Measurements from ENCODE around the gene GALNT16. TPM values are rescaled to one million over a fixed set of nuclear protein-coding genes. Genes with fewer than 3 reads are reported as not detected.
"Not testable (repeated sequence)": the region's sequence is repeated elsewhere in the genome, so short reads cannot be mapped to it uniquely, and the experiment has no call there.

Gene GALNT16
- total RNA-seq, 1 donor from 2014 or later: 14.9 TPM

DNA sequence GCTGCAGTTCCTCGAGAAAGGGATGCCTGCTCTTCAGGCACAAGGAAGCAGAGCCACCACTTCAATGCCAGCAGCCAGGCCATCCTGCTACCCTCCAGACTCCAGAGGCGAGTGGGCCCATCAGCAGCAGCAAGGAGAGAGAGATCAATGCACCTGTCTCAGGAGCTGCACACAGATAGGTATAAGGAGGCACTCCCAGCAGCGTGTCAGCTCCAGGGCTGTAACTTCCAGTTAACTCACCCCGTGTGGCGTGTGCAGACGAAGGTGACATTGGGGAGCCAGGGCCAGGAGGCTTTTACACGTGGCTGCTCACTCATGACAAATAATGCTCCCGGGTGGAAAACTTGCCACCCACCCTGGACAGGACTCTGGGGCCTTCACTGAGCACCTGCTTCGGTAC lies 24.2 kb downstream of the GALNT16 start:
- DNase-seq (ENCODE audit: low spot score): peak; percentile 65

GRCh38 chr14:69285661-69286255 lies 25.8 kb downstream of the GALNT16 start:
- DNase-seq (ENCODE audit: low spot score): peak; percentile 59

DNA sequence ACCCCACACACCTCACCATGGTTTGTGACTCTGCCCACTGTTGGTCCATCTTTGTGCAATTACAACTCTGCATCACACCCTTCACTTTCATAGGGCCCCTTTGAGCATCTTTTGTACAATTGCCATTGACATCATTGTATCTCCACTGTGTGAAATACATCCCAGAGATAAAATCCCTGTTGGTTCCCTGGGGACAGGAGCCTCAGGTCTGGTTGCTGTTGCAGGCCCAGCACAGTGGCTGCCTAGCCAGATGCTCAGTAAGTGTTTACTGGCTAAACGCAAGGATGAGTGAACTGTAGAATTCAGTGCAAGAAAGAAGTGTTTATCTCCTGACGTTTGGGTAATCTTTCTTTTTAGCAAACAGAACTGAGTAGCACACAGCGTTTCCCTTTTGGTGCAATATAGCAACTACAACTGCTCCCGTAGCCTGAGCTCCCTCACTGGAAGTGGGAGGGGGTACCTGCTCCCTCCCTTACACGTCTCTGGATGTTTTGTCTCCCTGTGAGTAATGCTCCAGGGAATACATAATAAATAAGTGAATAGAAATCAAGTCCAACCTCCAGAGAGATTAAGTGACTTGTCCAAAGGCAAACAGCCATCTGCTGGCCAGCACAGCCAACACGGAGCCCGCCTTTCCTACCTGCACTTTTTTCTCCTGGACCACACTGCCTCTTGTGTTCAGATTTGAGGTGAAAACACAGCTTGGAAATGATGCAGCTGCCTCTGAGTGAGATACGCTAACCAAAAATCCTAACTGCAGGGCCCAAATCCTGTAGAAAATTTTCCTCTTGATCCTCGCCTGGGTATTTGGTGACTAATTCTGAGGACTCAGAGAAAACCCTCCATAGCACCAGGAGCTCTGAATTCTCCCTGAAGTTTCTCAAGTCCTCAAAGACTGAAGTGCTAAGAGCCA lies 27.4 kb downstream of the GALNT16 start:
- DNase-seq (ENCODE audit: low spot score): peak; percentile 51

DNA sequence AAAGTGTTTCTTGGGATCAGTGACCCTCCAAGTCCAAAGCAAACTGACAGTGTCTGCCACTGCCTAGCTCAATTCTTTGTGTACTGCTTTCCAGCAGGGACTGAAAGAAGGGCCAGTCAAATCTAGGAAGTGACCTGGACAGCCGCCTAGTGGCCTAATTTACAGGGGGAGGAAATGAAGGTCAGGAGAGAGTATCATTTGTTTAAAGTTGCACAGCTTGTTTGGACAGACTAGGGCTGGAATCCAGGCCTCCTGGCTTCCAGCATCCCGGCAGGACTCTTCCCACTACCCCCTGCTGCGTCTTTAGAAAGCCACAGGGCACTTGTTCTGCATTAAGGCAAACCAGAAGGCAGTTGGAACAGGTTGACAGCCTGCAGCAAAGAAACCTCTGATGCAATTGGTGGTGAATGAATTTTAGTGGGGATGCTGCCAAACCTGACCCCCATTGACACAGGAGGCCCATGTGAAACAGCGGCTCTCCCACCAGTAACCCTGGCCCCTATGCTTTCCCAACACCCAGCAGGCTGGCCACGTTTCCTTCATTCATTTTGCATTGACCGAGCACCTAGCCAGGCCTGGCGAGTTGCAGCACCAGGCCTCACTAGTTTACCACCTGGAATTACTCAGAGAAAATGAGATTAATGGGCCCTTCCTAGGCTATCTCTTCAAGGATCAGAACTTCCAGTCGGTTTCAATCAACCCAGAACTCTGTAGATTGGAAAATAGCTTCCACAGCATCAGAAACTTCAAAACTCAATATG lies 28.2 kb downstream of the GALNT16 start:
- peak; percentile 59 for DNase-seq (ENCODE audit: low spot score)

DNA sequence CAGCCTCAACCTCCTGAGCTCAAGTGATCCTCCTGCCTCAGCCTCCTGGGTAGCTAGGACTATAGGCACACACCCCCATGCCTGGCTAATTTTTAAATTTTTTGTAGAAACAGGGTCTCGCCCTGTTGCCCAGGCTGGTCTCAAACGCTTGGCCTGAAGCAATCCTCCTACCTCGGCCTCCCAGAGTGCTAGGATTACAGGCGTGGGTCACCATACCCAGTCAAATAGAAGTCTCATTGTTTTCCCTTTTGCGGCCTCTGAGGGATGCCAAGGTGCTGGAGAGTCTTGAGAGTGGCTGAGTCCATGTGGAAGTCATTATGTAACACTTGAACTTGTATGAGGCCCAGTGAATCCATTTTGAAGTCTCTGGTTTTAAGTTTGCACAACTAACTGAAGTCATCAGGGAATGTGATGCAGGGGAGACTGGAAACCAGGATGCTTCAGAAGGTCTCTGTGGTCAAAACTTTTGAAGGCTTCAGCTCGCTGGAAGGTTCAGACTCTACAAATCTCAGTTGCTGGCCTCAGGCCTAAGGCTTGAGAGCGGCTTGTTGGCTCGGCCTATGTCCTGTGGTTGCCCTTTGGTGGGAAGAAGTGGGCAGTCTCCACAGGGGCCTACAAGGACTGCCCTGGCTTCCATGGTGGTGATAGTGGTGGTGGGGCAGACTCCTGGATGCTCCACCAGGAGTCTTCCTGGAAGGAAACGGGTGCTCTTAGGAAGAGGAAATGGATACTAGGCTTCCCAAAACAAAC lies 29.2 kb downstream of the GALNT16 start:
- peak; percentile 71 for DNase-seq (ENCODE audit: low spot score)

- peak; percentile 47 for DNase-seq (ENCODE audit: low spot score)
Measured at GRCh38 chr14:69289811-69290520, 30.0 kb downstream of the GALNT16 start.

DNA sequence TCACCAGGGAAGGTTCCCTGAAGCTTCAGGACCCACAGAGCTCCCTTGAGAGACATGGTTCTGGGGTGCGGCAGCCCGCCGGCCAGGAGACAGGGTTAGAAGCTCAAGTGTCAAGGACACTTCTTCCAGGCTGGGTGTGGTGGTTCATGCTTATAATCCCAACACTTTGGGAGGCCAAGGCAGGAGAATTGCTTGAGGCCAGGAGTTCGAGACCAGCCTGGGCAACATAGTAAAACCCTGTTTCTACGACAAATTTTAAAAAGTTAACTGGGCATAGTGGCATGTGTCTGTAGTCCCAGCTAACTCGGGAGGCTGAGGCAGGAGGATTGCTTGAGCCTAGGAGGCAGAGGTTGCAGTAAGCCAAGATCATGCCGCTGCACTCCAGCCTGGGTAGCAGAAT lies 30.9 kb downstream of the GALNT16 start:
- DNase-seq (ENCODE audit: low spot score): not testable (repeated sequence)

- peak; percentile 57 for DNase-seq (ENCODE audit: low spot score)
Measured at GRCh38 chr14:69291396-69291795, 31.4 kb downstream of the GALNT16 start.

DNA sequence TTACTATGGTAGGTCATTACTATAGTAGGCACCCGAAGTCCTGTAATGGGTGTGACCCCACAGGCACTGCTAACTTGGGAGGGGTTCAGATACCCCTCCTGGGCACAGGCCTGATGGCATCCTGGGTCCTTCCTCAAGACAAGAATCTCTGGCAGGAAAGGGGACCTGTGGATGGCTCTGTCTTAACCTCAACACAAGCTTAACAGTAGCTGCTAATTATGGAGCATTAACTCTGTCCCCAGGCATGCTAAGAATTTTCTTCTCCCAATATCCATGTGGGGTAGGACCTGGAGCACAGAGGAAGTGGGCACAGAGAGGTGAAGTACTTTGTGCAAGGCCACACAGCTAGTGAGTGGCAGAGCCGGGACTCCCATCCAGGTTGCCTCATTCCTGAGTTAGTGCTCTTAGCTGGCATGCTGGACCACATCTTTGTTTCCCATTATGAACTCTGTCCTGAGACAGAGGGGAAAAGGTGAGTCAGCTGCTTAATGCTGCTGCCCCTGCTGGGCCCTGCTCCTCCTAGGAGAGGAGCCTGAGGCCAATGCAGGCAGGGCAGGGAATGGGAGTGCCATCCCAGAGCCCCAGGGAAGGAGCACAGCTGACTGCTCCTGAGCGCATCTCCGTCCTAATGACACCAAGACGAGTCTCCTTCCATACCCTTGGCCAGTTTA lies 32.1 kb downstream of the GALNT16 start:
- DNase-seq (ENCODE audit: low spot score): peak; percentile 68

DNA sequence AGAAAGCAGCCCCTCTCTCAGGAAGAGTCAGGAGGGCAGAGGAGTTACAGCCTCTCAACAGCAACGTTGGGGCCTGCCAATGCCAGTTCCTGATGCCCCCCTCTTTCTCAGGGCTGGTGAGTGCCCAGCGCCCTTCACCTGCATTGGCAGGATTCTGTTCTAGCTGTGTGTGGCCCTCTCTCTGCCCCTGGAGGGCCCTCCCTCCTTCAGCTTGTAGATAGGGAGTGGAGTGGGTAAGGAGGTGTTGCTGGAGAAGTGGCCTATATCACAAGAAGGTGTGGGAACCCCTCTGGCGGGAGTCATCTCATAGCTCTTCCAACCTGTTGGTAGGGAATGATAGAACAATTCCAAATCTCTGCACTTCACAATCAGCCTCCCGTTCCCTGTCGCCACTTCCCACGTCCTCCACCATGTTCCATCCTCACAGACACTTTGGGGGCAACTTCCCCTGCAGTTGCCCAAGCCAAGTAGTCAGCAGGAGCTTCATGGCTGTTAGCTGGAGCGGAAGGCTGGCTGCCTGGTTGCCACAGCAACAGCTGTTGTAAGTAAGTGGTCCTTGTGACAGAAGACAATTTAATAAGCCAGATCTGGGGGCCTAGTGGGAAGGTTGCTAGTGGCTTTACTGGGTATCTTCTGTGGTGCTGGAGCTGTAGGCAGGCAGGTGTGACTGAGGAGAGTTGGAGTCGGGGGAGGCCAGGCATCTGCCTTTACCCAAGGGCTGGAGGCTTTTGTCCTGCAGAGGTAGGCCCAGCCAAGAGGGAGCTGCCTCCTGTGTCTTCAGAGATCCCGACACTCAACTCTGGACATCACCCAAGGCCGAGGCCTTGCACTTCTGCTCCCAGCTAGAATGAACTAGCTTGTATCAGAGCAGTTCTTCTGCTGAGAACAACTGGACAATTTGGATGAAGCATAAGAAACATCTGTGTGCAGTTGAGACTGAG lies 38.4 kb downstream of the GALNT16 start:
- peak; percentile 67 for DNase-seq (ENCODE audit: low spot score)

GRCh38 chr14:69299286-69300035 lies 39.5 kb downstream of the GALNT16 start:
- DNase-seq (ENCODE audit: low spot score): peak; percentile 68

- DNase-seq (ENCODE audit: low spot score): peak; percentile 45
Measured at GRCh38 chr14:69300601-69301221, 40.8 kb downstream of the GALNT16 start.

DNA sequence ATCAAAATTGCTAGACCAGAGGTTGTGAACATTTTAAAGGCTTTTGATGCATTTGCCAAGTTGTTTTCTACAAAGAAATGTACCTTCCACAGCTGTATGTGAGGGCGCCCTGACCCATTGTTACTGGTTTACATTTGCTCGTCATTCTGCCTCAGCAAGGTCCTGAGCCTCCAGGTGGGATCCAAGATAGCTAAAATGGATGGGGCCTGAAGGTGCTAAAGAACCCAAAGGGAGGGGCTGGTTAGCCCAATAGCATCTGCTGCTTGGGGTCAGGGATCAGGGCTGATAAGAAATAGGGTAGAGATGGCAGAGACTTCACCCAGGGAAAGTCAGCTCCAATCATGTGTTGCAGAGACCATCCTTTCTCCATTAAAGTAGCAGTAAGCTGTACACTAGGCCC lies 43.1 kb downstream of the GALNT16 start:
- no peak for DNase-seq (ENCODE audit: low spot score)

DNA sequence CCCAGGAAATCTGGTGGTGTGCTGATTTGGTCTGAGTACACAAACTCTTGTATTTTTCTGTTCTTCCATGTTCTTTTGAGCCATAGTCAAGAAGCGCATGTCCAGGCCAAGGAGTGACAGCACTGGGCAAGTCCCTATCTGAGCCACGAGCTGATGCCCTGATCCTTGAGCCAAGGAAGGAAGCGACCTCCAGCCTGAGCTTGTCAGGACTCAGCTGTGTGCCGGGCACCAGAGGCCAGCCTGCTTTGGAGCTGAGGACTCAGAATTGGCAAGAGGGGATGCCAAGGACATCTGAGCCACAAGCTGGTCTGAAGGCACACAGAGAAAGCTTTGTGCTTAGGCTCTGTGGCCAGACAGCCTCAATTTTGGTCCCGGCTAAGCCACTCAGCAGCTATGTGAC lies 52.6 kb downstream of the GALNT16 start:
- peak; percentile 68 for DNase-seq (ENCODE audit: low spot score)

GRCh38 chr14:69313176-69313575 lies 53.2 kb downstream of the GALNT16 start:
- peak; percentile 74 for DNase-seq (ENCODE audit: low spot score)

DNA sequence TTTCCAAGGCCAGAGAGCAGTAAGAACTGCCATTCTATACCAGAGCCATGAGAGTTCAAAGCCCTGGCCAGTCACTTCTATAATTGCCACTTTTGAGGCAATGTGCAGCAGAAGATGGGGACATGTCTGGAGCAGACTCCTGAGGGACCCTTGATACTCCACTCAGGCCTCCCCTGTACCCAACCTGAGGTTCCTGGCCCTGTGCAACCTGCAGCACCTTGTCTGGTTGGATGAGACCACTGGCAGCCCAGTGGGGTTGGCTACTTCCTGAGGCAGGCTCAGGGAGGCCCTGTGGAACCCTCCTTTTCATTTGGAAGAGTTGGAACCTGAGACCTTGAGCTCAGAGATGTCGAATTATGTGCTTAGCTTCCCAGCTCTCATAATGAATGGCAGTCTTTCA lies 54.4 kb downstream of the GALNT16 start:
- DNase-seq (ENCODE audit: low spot score): no peak

GRCh38 chr14:69315301-69315700 lies 55.3 kb downstream of the GALNT16 start:
- peak; percentile 53 for DNase-seq (ENCODE audit: low spot score)
